DMS153 (cell line): ENCODE data around the gene SPATA32.
A peak's percentile ranks its signal among the peaks of the same experiment; 100 is the strongest.

ENCODE experiments used
- DNase-seq: peaks from one replicate; lab custom pipeline; 2025; lab: John Stamatoyannopoulos, UW

Gene SPATA32

GRCh38 chr17:45246861-45247428, 14.9 kb downstream of the SPATA32 start:
- DNase-seq = no peak

GRCh38 chr17:45246338-45246737, 15.6 kb downstream of the SPATA32 start:
- DNase-seq = no peak

DNA sequence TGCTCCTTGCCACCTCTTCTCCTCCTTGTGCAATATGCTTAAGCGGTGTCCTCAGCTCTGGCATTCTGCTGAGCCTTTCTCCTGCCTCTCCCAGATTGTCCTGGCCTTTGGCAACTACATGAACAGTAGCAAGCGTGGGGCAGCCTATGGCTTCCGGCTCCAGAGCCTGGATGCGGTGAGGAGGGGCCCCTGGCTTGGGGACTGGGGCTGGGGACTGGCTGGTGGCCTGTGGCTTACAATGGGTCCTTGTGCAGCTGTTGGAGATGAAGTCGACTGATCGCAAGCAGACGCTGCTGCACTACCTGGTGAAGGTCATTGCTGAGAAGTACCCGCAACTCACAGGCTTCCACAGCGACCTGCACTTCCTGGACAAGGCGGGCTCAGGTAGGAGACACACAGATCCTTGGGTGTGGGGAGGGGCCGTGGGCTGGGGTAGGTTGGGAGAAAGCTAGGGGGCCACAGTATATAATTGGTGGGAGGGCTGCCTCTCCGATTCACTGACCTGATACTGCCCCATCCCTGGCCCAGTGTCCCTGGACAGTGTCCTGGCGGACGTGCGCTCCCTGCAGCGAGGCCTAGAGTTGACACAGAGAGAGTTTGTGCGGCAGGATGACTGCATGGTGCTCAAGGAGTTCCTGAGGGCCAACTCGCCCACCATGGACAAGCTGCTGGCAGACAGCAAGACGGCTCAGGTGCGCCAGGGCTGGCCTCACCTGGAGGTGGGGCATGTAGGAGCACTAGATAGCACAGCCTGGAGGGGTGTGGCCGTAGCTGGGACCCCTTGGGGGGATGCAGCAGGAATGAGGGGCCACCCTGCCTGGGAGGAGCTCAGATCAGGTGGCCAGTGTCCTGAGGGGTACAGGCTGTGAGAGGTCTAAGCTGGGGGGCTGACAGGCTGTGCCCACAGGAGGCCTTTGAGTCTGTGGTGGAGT, 16.9 kb downstream of the SPATA32 start:
- DNase-seq = no peak

GRCh38 chr17:45243750-45244149, 18.1 kb downstream of the SPATA32 start:
- peak; percentile 84 for DNase-seq

- DNase-seq = no peak
Observed at GRCh38 chr17:45242029-45242414, 19.9 kb downstream of the SPATA32 start.

GRCh38 chr17:45241328-45242028, 20.4 kb downstream of the SPATA32 start:
- DNase-seq = peak; percentile 44

GRCh38 chr17:45240905-45241327, 21.0 kb downstream of the SPATA32 start:
- DNase-seq = no peak

- DNase-seq = no peak
Observed at GRCh38 chr17:45238155-45238774, 23.6 kb downstream of the SPATA32 start.

DNA sequence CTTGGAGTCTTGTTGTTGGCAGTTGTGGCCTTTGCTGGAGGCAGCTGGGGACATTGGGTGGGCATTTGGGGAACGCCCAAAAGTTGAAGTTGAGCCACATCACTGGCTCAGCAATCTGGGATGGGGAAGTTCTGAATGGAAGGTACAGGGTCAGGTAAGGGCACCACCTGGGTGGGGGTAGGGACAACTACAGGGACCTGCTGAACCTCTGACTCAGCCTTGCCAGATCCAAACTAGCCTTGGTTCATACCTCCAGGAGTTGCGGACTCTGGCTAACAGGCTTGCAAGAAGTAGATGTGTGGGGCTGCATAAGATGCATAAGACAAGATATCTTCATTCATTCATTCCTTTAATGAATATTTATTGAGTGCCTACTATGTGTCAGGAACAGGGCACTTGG, 24.2 kb downstream of the SPATA32 start:
- no peak for DNase-seq

DNA sequence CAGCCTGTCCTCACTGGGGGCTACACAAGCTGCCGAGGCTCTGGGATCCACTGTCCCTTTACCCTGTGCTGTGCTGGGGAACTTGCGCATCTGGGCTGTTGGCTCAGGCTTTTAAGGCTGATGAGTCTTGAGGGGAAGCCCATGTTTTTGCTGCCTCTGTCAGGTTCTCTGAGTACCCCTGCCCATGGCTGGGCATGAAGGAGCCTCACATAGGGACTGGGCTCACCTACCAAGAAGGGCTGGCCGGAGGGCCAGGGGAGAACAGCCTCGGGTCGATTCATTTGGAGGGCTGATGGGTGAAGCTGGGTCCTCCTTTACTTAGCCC, 25.6 kb downstream of the SPATA32 start:
- DNase-seq = no peak

DNA sequence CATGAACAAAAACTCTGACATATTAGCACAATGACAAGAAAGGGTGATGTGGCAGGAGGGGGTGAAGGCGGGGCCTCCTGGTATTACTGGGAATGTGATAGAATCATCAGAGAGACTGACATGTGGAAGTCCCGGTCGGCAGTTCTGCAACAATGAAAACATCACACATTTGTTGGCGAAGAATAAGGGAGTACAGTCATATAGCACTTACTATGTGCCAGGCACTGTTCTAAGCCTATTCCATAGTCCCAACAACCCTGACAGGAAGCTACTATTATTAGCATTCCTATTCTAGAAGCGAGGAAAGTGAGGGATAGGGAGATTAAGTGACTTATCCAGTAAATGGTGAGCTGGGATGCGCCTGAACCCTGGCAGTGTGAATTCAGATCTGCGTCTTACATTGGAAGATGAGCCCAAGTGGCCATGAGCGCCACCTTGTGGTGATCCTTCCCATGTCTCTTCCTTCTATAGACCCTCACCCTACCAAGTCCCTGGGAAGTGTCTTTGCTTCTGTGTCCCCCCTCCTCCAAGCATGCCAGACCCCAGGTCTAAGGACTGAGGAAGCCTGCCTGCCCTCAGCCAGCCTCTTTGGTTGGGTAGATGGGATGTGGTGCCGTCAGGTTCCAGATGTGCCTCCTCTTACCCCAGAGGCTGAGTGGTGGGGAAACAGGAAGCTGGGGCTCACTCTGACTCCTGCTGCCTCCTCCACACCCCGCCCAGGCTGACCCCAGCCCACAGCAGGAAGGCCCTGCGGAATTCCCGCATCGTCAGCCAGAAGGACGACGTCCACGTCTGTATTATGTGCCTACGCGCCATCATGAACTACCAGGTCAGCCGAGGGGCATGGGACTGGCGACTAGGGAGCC, 26.2 kb downstream of the SPATA32 start:
- DNase-seq = peak; percentile 36

DNA sequence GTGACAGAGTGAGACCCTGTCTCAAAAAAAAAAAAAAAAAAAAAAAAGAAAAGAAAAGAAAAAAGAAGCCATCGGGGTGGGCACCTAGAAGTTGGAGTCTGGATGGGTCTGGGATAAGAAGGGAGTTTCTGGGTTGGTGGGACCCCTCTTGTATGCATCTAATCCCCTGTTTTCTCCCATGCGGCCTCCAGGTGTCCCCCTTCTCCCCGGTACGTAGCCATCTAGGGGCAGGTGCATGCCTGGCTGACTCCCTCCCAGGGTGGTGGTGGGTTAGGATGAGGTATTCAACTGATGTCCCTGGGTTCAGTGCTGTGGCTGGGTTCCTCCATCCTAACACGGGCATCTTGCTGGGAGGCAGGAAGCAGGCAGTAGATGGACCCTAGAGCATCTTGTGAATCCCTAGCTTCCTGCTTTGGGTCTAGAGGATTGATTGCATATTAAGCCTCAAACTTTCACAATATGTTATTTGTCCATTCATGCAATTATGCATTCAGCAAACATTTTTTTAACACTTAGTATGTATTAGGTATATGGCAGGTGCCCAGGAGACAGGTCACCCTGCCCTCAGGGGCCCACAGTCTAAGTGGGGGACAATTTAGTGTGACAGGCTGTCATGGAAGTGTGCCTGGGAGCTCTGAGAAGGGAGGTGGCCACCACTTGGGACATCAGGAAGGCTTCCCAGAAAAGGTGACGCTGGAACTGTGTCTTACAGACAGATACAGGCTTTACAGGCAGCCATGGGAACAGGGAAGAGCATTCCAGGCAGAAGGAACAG, 27.1 kb downstream of the SPATA32 start:
- no peak for DNase-seq

GRCh38 chr17:45233423-45233924, 28.4 kb downstream of the SPATA32 start:
- DNase-seq = no peak

GRCh38 chr17:45232514-45233422, 29.1 kb downstream of the SPATA32 start:
- DNase-seq = no peak

- DNase-seq = no peak
Observed at GRCh38 chr17:45231481-45232116, 30.3 kb downstream of the SPATA32 start.

DNA sequence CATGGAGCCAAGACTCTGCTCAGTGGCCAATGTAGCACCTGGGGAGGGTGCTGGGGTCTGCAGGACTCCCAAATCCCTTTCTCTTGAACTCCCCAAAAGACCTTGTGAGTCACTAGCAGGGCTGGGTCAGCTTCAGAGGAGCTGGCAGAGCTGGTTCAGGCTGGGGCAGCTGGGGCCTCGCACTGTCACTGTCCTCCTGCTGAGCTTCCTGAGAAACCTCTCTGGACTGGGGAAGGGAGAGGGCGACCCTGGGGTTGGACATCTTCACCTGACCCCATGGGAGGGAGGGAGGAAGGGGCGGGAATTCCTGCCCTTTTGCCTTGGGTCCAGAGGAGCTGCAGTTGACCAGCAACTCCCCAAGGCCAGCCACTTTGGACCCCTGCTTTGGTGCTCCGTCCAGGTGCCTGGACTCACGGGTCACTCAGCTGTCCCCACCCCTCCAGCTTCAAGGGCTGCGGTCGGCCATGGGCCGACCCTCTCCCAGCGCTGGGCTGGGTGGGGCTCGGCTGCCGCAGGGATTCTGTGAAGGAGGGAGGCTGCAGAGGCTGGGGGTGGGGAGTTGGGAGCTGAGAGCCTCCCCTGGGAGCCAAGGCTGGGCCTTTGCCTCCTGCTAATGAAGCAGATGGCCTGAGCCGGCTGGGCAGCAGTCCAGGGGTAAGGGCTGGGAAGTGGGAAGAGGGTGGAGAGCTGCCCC, 31.0 kb downstream of the SPATA32 start:
- no peak for DNase-seq

DNA sequence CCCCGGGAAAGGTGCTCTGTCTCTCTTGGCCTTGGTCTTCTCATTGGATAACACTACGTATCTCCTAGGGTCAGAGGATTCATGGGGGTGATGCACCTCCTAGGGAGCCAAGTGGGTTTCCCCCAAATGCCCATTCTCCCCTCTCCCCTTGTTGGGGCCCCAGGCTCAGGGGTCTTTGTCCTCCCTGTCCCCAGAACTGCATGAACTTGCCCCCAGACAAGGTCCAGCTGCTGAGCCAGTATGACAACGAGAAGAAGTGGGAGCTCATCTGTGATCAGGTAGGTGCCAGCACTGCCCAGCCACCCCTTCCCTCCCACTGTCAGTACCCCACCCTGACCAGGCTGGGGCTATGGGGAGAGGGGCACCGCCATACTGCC, 31.5 kb downstream of the SPATA32 start:
- DNase-seq = no peak

GRCh38 chr17:45229681-45230409, 32.0 kb downstream of the SPATA32 start:
- DNase-seq = no peak
